Occipital lobe (tissue), 2 donors: ENCODE results near the gene DRC7. TPM values are rescaled to one million over a fixed set of nuclear protein-coding genes. Genes with fewer than 3 reads are reported as not detected.

Experiments
- DNase-seq: peaks from one replicate; lab custom pipeline; 2025; lab: John Stamatoyannopoulos, UW
- total RNA-seq: library from RNA; depleted of rRNA; stranded (reverse); fragments of >200 nt; gene quantifications from one replicate; pipeline ENCODE4 v1.2.3, GENCODE V29; 2014

The DRC7 gene
- total RNA-seq, 1 donor from 2014 or later, result 0.78 TPM

- DNase-seq, result no peak
Measured at GRCh38 chr16:57692636-57693035, 2.0 kb upstream of the DRC7 start.

DNA sequence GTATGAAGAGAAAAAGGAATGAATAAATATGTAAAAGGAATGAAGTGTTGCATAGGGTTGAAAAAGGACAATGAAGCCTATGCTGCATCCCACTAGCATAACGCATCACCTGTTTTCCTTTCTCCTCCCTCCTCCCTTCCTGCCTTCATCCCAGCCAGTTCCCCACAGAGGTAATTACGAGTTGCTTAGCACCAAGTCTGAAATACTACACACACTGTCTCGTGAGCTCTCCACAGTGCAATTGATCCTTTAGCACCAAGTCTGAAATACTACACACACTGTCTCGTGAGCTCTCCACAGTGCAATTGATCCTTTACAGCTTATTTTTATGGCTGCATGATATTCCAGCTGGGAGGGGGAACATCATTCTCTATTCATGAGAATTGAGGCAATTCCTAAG is 1.1 kb upstream of the DRC7 start:
- no peak for DNase-seq

DNA sequence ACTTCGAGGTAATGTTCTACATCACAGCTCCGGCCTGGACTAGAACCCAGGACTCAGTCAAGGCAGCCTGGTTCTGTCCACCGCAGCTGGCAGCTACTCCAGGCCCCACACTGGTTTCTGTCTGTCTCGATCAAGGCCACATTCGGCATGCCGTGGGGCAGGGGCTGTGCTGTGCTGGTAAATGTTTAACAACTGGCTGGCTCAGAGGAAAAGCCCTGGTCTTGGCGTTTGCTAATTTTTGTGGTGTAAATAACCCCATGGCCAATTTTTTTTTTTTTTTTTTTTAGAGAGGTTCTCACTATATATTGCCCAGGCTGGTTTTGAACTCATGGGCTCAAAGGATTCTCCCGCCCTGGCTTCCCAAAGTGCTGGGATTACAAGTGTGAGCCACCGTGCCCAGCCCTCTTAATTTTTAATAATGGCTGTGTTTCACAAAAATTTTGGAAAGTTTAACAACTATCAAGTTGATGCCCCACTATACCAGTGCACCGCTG is 328 bp upstream of the DRC7 start:
- no peak for DNase-seq

- no peak for DNase-seq
Measured at GRCh38 chr16:57695680-57696069, 1.1 kb downstream of the DRC7 start.

DNA sequence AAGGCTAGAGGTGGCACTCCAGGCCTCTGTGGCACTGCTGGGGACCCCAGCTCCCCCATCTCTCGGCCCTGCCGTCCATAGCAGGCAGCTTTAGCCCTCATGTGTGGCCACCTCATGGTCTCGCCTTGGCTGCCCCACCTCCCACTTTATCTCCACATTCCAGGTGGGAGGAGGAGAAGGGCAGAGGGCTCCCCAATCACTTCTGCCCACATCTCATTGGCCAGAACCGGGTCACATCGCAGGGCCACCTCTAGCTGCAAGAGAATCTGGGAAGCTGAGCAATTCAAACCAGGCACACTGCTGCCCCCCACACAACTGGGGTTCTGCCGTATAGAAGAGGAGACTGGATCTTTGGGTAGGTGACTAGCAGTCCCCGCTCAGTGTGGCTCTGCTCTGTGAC is 1.6 kb downstream of the DRC7 start:
- no peak for DNase-seq

GRCh38 chr16:57697896-57698537 is 3.4 kb downstream of the DRC7 start:
- DNase-seq, result no peak

DNA sequence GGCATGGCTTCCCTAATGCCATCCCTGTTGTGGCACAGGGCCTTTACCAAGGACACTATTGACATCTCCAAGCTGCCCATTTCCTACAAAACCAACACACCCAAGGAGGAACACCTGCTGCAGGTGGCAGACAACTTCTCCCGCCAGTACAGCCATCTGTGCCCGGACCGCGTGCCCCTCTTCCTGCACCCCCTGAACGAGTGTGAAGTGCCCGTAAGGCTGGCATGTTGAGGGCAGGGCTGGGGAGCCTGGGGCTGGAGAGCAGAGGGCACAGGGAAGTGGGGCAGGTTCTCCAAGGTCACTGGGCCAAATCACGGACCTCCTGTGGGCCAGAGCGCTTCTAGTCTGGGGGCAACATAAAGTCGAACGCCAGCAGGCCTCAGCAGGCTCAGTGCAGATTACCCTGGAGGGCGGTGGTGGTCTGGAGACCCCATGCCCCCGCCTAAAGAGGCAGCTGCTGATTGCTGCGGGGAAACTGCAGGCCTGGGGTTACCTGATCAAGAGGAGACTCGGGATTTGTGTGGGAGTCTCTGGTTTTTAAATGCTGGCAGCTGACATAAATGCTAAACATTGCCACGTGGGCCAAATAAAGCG is 4.3 kb downstream of the DRC7 start:
- no peak for DNase-seq

GRCh38 chr16:57699481-57699880 is 4.9 kb downstream of the DRC7 start:
- DNase-seq, result no peak

- DNase-seq, result no peak
Measured at GRCh38 chr16:57699899-57700298, 5.3 kb downstream of the DRC7 start.

- DNase-seq, result no peak
Measured at GRCh38 chr16:57700781-57701551, 6.4 kb downstream of the DRC7 start.

DNA sequence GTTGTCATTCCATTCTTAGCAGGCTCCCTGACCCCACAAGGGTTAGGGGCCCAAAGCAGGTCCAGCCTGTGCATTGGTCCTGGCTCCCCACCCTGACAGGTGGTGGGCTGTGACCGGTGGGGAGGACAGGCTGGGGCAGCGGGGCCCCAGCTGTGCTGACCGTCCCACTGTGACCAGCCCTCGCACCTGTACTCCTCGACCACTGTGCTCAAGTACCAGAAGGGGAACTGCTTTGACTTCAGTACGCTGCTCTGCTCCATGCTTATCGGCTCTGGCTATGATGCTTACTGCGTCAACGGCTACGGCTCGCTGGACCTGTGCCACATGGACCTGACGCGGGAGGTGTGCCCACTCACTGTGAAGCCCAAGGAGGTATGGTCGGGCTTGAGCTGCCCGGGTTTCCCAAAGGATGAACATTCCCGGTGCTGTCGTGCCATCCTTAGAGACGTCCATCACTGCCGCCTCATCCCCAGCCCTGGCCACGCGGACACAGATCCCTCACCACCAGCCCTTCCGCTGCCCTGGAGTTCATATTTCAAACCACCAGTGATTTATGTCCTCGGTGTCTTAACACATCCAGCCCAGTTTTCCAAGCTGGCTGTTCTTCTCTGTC is 7.3 kb downstream of the DRC7 start:
- no peak for DNase-seq

DNA sequence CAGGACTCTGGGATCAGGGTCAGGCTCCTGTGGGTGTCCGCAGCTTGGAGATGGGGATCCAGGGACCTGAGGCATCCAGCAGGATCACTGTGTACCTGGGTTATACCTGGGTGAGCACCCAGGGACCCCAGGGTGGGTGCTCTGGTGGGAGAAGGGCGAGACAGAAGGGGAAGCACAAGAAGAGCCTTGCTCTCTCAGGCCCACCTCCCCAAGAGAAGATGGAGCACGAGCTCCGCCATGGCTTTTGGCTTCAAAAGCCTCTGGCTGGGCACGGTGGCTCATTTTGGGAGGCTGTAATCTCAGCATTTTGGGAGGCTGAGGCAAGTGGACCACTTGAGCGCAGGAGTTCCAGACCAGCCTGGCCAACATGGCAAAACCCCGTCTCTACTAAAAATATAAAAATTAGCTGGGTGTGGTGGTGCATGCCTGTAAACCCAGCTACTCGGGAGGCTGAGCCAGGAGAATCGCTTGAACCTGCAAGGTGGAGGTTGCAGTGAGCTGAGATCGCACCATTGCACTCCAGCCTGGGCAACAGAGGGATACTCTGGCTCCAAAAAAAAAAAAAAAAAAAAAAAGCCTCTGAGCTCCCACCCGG is 8.9 kb downstream of the DRC7 start:
- no peak for DNase-seq

DNA sequence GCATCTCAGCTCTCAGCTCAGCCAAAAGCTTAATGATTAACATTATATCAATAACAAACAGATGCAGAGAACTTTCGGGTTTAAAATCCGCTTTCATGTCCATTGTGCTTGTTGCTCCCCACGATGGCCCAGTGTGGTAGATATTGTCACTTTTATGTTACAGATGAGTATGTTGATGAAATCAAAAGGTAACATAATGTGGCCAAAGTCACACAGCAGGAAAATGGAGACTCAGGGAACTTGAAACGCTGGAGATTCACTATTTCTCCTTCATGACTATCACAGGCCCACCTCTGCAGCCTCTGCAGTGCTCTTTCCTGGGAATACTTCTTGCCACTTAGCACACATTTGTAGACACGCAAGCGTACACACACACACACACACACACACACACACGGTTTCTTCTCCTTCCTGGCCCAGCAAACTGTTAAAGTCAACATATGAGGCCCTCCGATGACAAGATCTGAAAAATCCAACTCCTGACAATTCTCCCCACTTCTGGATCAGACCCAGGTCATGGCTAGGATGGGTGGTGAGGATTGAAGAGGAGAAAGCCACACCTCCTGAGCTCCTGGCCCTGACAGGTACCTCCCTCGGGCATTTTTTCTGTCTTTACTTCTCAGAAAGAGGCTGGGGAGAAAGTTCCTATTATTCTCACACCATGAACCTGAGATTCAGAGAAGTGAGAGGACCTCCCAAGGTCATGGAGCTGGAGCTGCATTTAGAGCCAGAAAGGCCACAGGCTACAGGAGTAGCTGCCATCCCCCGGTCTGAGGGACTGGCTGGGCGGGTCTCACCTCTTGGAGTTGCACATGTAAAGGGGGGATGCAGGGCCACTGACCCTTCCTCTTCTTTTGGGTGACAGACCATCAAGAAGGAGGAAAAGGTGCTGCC is 9.7 kb downstream of the DRC7 start:
- no peak for DNase-seq

DNA sequence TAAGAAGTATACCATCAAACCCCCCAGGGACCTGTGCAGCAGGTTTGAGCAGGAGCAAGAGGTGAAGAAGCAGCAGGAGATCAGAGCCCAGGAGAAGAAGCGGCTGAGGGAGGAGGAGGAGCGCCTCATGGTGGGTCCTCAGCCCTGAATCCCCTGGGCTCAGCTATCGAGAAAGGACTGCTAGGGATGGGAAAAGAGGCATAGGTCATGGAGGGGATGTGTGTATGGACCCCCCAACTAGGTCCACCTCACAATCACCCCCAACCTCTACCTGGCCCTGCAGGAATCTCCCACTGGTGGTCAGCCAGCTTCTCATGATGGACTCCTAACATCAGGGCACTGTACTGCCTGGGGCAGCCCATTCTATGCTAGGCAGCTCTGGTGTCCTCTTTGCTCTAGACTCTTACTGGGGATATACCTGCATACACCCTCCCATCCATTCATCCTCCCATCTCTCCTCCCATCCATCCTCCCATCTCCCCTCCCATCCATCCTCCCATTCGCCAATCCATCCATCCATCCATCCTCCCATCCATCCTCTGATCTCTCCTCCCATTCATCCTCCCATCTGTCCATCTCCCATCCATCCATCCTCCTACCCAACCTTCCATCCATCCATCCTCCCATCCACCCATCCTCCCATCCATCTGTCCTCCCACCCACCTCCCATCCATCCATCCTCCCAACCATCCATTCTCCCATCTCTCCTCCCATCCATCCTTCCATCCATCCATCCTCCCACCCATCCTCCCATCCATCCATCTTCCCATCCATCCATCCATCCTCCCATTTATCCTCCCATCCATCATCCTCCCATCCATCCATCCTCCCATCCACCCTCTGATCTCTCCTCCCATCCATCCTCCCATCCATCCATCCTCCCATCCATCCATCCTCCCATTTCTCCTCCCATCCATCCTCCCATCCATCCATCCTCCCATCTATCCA is 10.6 kb downstream of the DRC7 start:
- DNase-seq, result no peak

DNA sequence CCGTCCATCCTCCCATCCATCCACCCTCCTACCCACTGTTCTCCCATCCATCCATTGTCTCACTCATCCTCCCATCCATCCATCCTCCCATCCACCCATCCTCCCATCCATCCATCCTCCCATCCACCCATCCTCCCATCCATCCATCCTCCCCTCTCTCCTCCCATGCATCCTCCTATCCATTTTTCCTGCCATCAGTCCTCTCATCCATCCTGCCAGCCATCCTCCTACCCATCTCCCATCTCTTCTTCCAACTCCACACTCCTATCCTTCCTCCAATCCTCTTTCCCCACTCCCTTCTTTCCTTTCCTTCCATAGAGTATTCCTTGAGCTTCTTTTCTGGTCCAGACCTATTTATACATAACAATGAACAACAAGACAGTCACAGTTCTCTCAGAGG is 12.1 kb downstream of the DRC7 start:
- no peak for DNase-seq

GRCh38 chr16:57707331-57707730 is 12.7 kb downstream of the DRC7 start:
- DNase-seq, result no peak

DNA sequence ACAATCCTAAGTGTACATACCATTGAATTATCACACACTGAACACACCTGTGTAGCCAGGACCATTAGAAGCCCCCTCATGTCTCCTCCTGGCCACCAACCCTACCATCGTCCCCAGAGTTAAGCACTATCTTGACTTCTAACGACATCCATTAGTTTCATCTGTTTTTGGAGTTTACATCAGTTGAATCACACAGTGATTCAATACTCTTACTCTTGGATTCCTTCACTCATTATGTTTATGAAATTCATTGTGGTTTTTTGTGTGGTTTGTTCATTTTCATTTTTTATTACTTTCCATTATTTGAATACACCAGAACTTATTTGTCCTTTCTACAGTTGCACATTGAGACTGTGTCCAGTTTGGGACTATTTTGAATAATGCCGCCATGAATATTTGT is 13.6 kb downstream of the DRC7 start:
- DNase-seq, result no peak

DNA sequence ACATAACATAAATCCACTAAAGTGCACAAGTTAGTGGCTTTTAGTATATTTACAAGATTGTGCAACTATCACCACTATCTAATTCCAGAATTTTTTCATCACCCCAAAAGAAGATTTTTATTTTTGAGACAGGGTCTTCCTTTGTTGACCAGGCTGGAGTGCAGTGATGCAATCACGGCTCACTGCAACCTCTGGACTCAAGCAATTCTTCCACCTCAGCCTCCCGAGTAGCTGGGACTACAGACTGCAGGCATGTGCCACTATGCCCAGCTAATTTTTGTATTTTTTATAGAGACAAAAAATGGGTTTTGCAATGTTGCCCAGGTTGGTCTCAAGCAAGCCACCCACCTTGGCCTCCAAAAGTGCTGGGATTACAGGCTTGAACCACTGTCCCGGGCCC is 15.1 kb downstream of the DRC7 start:
- no peak for DNase-seq

GRCh38 chr16:57711346-57711745 is 16.7 kb downstream of the DRC7 start:
- no peak for DNase-seq

- no peak for DNase-seq
Measured at GRCh38 chr16:57711993-57712392, 17.4 kb downstream of the DRC7 start.
